Endothelial cell of umbilical vein (primary cell): ENCODE measurements around the gene TET1. TPM values are rescaled to one million over a fixed set of nuclear protein-coding genes. Genes with fewer than 3 reads are reported as not detected.

Experiments
- BruUV-seq: library from RNA; stranded (reverse); fragments of 400-500 nt; replicated peaks from 2 replicates; lab custom pipeline; 2021; lab: Mats Ljungman, UMichigan
- CTCF ChIA-PET: fragments of 300-600, 350-600 bp; sonication (Branson Sonifier 250); formaldehyde crosslinking; loops from one replicate; lab custom pipeline; 2021; ENCODE audit warnings: antibody characterized with exemption, inconsistent platforms; lab: Charles Lee
- POLR2A ChIA-PET: fragments of 300-600, 350-600 bp; sonication (Branson Sonifier 250); formaldehyde crosslinking; loops from one replicate; lab custom pipeline; 2021; ENCODE audit warnings: antibody characterized with exemption, inconsistent platforms; lab: Charles Lee
- DNase-seq: peaks from one replicate; pipeline ENCODE4 v3.0.0-alpha.2; 2011; ENCODE audit warnings: low read depth, low spot score
- FAIRE-seq: peaks from 2 replicates; lab custom pipeline; 2011; peaks lifted over from hg19 to GRCh38; lab: Jason Lieb, UNC
- H2AFZ ChIP-seq: 2 replicates; pipeline ENCODE4 v1.6.0; 2012; ENCODE audit warnings: low read depth, low read length, control low read depth, inconsistent platforms
- H3K27ac ChIP-seq: 2 replicates; pipeline ENCODE4 v1.5.1; 2011; ENCODE audit warnings: low read depth, mild to moderate bottlenecking, control low read depth, low read length, moderate library complexity; ENCODE audit not compliant: insufficient read depth
- H3K27me3 ChIP-seq, 2 experiments: 2 replicates each; pipeline versions ENCODE4 v1.6.0 to v1.6.1; 2011; ENCODE audit warnings: low read length in 2 of 2, mixed read lengths in 1 of 2; ENCODE audit not compliant: control insufficient read depth in 2 of 2, insufficient read depth in 2 of 2
- H3K36me3 ChIP-seq, 2 experiments: 2 replicates in 1 of 2; 3 replicates in 1 of 2; pipeline ENCODE4 v1.5.1; 2011; ENCODE audit warnings: low read length in 2 of 2, mild to moderate bottlenecking in 1 of 2, moderate library complexity in 1 of 2; ENCODE audit not compliant: control insufficient read depth in 2 of 2, insufficient read depth in 2 of 2; ENCODE audit errors: extremely low read depth in 1 of 2
- H3K4me1 ChIP-seq: 3 replicates; pipeline ENCODE4 v1.5.1; 2011; ENCODE audit warnings: mild to moderate bottlenecking, low read length; ENCODE audit not compliant: control insufficient read depth, insufficient read depth; ENCODE audit errors: extremely low read depth
- H3K4me2 ChIP-seq: 2 replicates; pipeline ENCODE4 v1.6.1; 2011; ENCODE audit warnings: low read length, control low read depth, mixed read lengths; ENCODE audit not compliant: insufficient read depth
- H3K4me3 ChIP-seq, 3 experiments: fragments of 200-600 bp in 1 of 3; sonication (generic), shearing (Covaris generic) in 1 of 3; replicated peaks in 1 of 3; 2 replicates each; pipeline ENCODE4 v1.5.1; 2011 to 2016; ENCODE audit warnings: control low read depth in 3 of 3, low read length in 3 of 3, mild to moderate bottlenecking in 2 of 3, inconsistent platforms in 1 of 3, low read depth in 1 of 3, moderate library complexity in 1 of 3; ENCODE audit not compliant: insufficient read depth in 1 of 3
- H3K79me2 ChIP-seq: 2 replicates; pipeline ENCODE4 v1.6.0; 2012; ENCODE audit warnings: low read length, inconsistent platforms; ENCODE audit not compliant: control insufficient read depth, insufficient read depth
- H3K9ac ChIP-seq: replicated peaks from 2 replicates; pipeline ENCODE3; 2011; ENCODE audit warnings: low read length, control low read depth; ENCODE audit not compliant: insufficient read depth; ENCODE audit errors: extremely low read depth
- H3K9me1 ChIP-seq: replicated peaks from 3 replicates; pipeline ENCODE4 v1.6.0; 2011; ENCODE audit warnings: mild to moderate bottlenecking, low read length; ENCODE audit not compliant: control insufficient read depth, insufficient read depth; ENCODE audit errors: extremely low read depth
- H3K9me3 ChIP-seq: replicated peaks from 2 replicates; pipeline ENCODE4 v1.5.1; 2012; ENCODE audit warnings: low read length, inconsistent platforms; ENCODE audit not compliant: control insufficient read depth, insufficient read depth
- H4K20me1 ChIP-seq: replicated peaks from 2 replicates; pipeline ENCODE3; 2011; ENCODE audit warnings: mild to moderate bottlenecking, low read length; ENCODE audit not compliant: control insufficient read depth, insufficient read depth; ENCODE audit errors: extremely low read depth
- CTCF ChIP-seq, 2 donors: IDR thresholded peaks; 1 replicate in 1 of 2; 2 replicates in 1 of 2; pipeline ENCODE4 v1.5.1; 2011; ENCODE audit warnings: low read length in 2 of 2, mild to moderate bottlenecking in 2 of 2, moderate library complexity in 2 of 2, control low read depth in 1 of 2, inconsistent platforms in 1 of 2, low read depth in 1 of 2; ENCODE audit not compliant: insufficient read depth in 1 of 2; ENCODE audit errors: extremely low read depth in 1 of 2
- EZH2 ChIP-seq: IDR thresholded peaks from 2 replicates; pipeline ENCODE4 v1.6.1; 2012; ENCODE audit warnings: borderline replicate concordance, low read depth, mild to moderate bottlenecking, moderate library complexity, low read length, inconsistent platforms; ENCODE audit not compliant: severe bottlenecking
- FOS ChIP-seq: IDR thresholded peaks from 2 replicates; pipeline ENCODE4 v1.6.1; 2011; ENCODE audit warnings: mild to moderate bottlenecking, low read length, moderate library complexity, borderline replicate concordance; ENCODE audit not compliant: insufficient read depth
- GATA2 ChIP-seq: IDR thresholded peaks from 2 replicates; pipeline ENCODE4 v1.7.0; 2011; ENCODE audit warnings: low read depth, mild to moderate bottlenecking, moderate library complexity, mixed read lengths, low read length; ENCODE audit not compliant: insufficient read length, insufficient read depth
- JUN ChIP-seq: IDR thresholded peaks from 2 replicates; pipeline ENCODE4 v1.6.1; 2011; ENCODE audit warnings: borderline replicate concordance, low read depth; ENCODE audit not compliant: insufficient read length, insufficient read depth
- MAX ChIP-seq: IDR thresholded peaks from 2 replicates; pipeline ENCODE4 v1.6.1; 2011; ENCODE audit not compliant: insufficient read depth, insufficient read length
- MYC ChIP-seq: IDR thresholded peaks from one replicate; pipeline ENCODE4 v1.6.1; 2011; ENCODE audit warnings: mild to moderate bottlenecking, low read depth, low read length
- POLR2A ChIP-seq: IDR thresholded peaks from 2 replicates; pipeline ENCODE4 v1.6.1; 2012; ENCODE audit warnings: low read depth, mild to moderate bottlenecking, control low read depth, low read length
- POLR2AphosphoS5 ChIP-seq: IDR thresholded peaks from 2 replicates; pipeline ENCODE4 v1.6.1; 2012; ENCODE audit warnings: low read depth, mild to moderate bottlenecking, control low read depth, low read length, moderate library complexity; ENCODE audit not compliant: insufficient read depth
- dilution Hi-C: fragments of 300-500 bp; cut with MboI; formaldehyde crosslinking; loops from one replicate; pipeline ENCODE4 v1.15.0; 2019; ENCODE audit warnings: low sequenced_read_pairs; ENCODE audit not compliant: extremely low pct_ligation_motif_present
- intact Hi-C: fragments of 100-400 bp; cut with micrococcal nuclease; formaldehyde crosslinking; loops from one replicate; pipeline ENCODE4 v1.10.0; 2022
- polyA plus RNA-seq, 4 experiments: library from polyadenylated mRNA; depleted of rRNA in 3 of 4; stranded (reverse) in 3 of 4; unstranded in 1 of 4; fragments of >200 nt; gene quantifications; 2 replicates each; pipeline versions ENCODE4 v1.2.1 to v1.2.3, GENCODE V29; 2011 to 2012; ENCODE audit warnings: missing spikeins in 1 of 4
- total RNA-seq: library from RNA; stranded (reverse); gene quantifications from 2 replicates; pipeline ENCODE4 v1.2.3, GENCODE V29; 2021

TET1 gene
- total and polyA plus RNA-seq, 2 donors (not counting 3 experiments of a cell fraction or from before 2014, with no cell fraction given) = 0.23 to 1.5 TPM

- intact Hi-C loops = no loop called here
- FAIRE-seq = no peak
- POLR2A ChIA-PET = no interaction called here
These were observed 73.1 kb downstream of the TET1 start for GRCh38 chr10:68633281-68633680.

More at GRCh38 chr10:68633281-68633680, 73.1 kb downstream of the TET1 start:
- DNase-seq = no peak
- Histone ChIP-seq H3K9me3 (no peaks in the 10 kb centered on the region), H2AFZ (no peak overlapping the region), H3K27ac (no peak overlapping the region), H3K4me2 (no peak overlapping the region), H3K79me2 (no peaks in the 10 kb centered on the region), H4K20me1 (no peaks in the 10 kb centered on the region), H3K36me3 (no peaks in the 10 kb centered on the region), H3K27me3 (no peaks in the 10 kb centered on the region), H3K9ac (no peak overlapping the region), H3K9me1 (no peaks in the 10 kb centered on the region), H3K4me3 (no peak overlapping the region), H3K4me1 (no peaks in the 10 kb centered on the region)
- no TSS peak for BruUV-seq
- CTCF ChIA-PET = interaction anchor here (0.7 kb wide), 1 partner anchor 166 kb away, joined by 3 read pairs; no protein-coding TSS in a partner anchor
- dilution Hi-C loops = no loop called here
- TF ChIP-seq POLR2A = no peak
- no peak for TF ChIP-seq EZH2
- no peak for TF ChIP-seq POLR2AphosphoS5
- no peak for TF ChIP-seq JUN
- no peak for TF ChIP-seq GATA2
- TF ChIP-seq MYC = no peak
- TF ChIP-seq CTCF (IDR thresholded peaks at IDR 0.05; ENCODE audit: extremely low read depth in 1 of 2, insufficient read depth in 1 of 2, low read depth in 1 of 2, low read length in 2 of 2) = no peak
- TF ChIP-seq FOS = no peak
- no peak for TF ChIP-seq MAX
